H54 (cell line): ENCODE measurements around the gene ALS2CL.

Source experiments
- DNase-seq: peaks from one replicate; pipeline ENCODE4 v3.0.0; 2011; ENCODE audit warnings: low spot score, mixed read lengths; ENCODE audit not compliant: insufficient read length
- FAIRE-seq: peaks from 3 replicates; lab custom pipeline; 2011; peaks lifted over from hg19 to GRCh38; lab: Jason Lieb, UNC
- POLR2A ChIP-seq: IDR thresholded peaks from 2 replicates; pipeline ENCODE4 v1.6.1; 2011; ENCODE audit warnings: low read depth, mild to moderate bottlenecking, low read length

ALS2CL gene

DNA sequence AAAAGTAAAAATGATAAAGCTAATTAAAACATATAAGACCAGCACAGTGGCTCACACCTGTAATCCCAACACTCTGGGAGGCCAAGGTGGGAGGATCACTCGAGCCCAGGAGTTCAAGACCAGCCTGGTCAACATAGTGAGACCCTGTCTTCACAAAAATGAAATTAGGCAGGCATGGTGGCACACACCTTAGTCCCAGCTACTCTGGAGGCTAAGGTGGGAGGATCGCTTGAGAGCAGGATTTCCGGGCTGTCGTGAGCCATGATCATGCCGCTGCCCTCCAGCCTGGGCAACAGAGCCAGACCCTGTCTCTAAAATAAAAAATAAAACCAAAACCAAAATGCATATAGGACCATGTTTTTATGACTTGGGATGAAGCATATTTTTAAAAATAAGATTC is 29.0 kb upstream of the ALS2CL start:
- TF ChIP-seq POLR2A: no peak
- DNase-seq (no peak), FAIRE-seq (no peak)

DNA sequence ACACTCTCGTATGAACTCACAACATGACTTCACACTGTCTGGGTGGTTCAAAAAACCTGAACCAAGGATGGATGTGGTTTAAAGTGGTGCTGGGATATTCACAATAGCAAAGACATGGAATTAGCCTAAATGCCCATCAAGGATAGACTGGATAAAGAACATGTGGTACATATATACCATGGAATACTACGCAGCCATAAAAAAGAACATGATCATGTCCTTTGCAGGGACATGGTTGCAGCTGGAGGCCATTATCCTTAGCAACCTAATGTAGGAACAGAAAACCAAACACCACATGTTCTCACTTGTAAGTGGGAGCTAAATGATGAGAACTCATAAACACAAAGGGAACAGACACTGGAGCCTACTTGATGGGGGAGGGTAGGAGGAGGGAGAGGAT is 27.5 kb upstream of the ALS2CL start:
- DNase-seq (no peak), FAIRE-seq (no peak)
- TF ChIP-seq POLR2A: no peak

GRCh38 chr3:46719735-46720271 is 26.3 kb upstream of the ALS2CL start:
- TF ChIP-seq POLR2A: no peak
- DNase-seq (no peak), FAIRE-seq (no peak)

- no peak for DNase-seq
- no peak for TF ChIP-seq POLR2A
- FAIRE-seq: no peak
These were observed 25.6 kb upstream of the ALS2CL start for GRCh38 chr3:46719044-46719565.

GRCh38 chr3:46717447-46718231 is 24.2 kb upstream of the ALS2CL start, which contains the start of gene PRSS50:
TSS of gene PRSS50 (minus strand) at chr3:46717869. CDS start at chr3:46717824, 45 bp downstream.
- TF ChIP-seq POLR2A: no peak
- DNase-seq: no peak
- FAIRE-seq: no peak

- DNase-seq: no peak
- no peak for TF ChIP-seq POLR2A
- FAIRE-seq: no peak
These were observed 23.3 kb upstream of the ALS2CL start for GRCh38 chr3:46716461-46717441.

DNA sequence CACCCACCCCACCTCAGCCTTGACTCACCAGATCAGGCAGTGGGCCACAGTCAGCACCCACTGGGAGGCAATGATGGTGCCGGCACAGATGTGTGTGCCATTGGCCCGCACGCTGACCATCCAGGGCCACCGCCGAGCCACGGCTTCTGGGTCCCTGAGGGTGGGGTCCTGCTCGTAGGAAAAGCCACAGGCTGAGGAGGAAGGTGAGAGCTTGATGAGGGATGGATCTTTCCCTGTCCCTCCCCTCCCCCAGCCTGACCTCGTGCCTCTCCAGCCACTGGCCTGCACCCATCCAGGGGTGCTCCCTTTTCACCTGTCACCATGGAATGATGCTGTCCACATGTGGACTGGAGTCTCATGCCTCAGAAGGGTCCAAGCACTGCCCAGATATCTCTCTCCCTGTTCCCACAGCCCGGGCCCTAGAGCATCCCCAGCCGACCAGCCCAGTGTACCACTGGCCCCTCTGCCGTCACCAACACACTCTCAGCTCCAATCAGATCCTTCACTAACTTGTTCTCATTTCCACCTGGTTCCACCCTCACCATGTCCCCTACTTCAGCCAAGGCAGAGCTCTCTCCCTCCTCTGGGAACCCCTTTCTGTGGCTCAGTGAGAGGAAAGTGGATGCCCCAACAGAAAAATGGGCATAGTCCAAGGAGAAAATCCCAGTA is 22.2 kb upstream of the ALS2CL start:
- FAIRE-seq (no peak), DNase-seq (no peak)
- no peak for TF ChIP-seq POLR2A

DNA sequence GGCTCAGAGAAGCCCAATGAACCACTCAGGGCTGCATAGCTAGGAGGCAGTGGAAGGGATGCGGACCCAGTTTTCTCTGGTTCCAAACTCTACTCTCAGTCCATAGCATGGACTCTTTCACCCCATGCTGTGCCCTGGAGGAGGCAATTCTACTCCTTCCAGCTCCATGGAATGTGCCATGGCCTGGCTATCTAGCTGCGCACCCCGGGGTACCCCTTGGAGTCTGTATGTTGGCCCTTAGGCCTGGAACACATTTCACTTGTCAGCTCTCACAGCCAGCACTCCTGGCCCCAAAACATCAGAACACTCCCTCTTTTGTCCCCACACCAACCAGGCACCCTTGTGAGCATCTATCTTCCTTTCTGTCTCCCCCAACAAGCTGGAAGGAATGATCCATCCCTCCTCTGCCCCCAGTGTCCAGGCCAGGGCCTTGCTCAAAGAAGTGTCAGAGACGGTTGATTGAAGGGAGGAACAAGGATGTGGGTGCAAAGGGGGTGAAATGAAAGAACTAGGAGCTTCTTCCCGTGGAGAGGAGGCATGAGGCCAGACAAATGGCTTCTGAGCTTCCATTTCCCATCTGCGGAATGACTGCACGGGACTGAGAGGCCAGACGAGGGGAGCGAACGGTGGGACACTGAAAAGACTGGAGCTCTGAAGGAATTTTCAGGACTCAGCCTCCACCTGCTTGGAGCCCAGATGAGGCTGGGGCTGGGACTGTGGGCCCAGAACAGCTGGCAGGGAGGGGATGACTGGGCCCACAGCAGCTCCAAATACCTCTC is 21.4 kb upstream of the ALS2CL start:
- DNase-seq: no peak
- FAIRE-seq: no peak

GRCh38 chr3:46713898-46714552 is 20.5 kb upstream of the ALS2CL start:
- no peak for FAIRE-seq
- DNase-seq: peak; percentile 69
- no peak for TF ChIP-seq POLR2A

More for the DNA sequence above, 21.4 kb upstream of the ALS2CL start:
- no peak for TF ChIP-seq POLR2A

- DNase-seq: no peak
- FAIRE-seq: no peak
- TF ChIP-seq POLR2A: no peak
These were observed 19.8 kb upstream of the ALS2CL start for GRCh38 chr3:46713050-46713897.
